Measurements from ENCODE around the gene ABTB2. TPM values are rescaled to one million over a fixed set of nuclear protein-coding genes. Genes with fewer than 3 reads are reported as not detected.
A peak's percentile ranks its signal among the peaks of the same experiment; 100 is the strongest.

Gene ABTB2
- total and polyA plus RNA-seq, 7 experiments from 2014 or later = 0.03 to 5.3 (median 0.26) TPM

DNA sequence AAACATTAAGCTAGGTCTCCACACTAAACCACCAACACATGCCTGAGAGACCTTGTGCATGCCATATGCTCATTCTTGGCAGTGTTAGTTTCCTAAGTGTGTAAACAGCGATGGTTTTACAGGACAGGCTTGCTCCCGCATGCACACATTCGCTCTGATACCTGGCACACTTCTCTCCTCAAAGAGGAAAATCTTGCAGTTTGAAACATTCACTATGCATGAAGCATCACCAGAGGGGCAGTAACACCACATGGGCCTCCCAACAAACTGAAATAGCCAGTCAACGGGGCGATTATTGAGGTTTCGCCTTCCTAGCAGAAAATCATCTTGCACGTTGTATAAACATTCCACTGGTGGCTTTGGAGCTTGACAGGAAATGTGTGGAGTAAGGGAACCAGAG lies 52.6 kb downstream of the ABTB2 start:
- intact Hi-C loops (cut with micrococcal nuclease) = loop anchor here in 1 of 2 donors (5.0 kb wide), 1 partner anchor 53 kb away; no protein-coding TSS in a partner anchor
- Histone ChIP-seq H3K4me3 (ENCODE audit: low read length) (no peak overlapping the region), H3K27me3 (ENCODE audit: control insufficient read depth in 2 of 2, insufficient read depth in 2 of 2, low read length in 2 of 2) (no peaks in the 10 kb centered on the region), H3K9me3 (ENCODE audit: control insufficient read depth in 2 of 3, low read length in 3 of 3) (no peaks in the 10 kb centered on the region), H3K4me1 (ENCODE audit: control insufficient read depth in 2 of 2, insufficient read depth in 2 of 2, low read length in 2 of 2) (peaks cover 0 to 5% of the 10 kb centered on the region in 2 donors), H3K27ac (ENCODE audit: low read depth, low read length) (no peak overlapping the region), H3K36me3 (ENCODE audit: control insufficient read depth in 2 of 3, insufficient read depth in 3 of 3, low read length in 3 of 3) (no peaks in the 10 kb centered on the region)
- H3K27me3 Mint-ChIP-seq = peaks cover 0 to 2% (median 0%) of the 10 kb centered on the region in 5 donors
- CTCF ChIA-PET = interaction anchor here (0.5 kb wide), 1 partner anchor 163 kb away, joined by 6 read pairs; no protein-coding TSS in a partner anchor
- H3K27ac Mint-ChIP-seq = no peak overlapping the region
- POLR2A ChIA-PET = no interaction called here
- peaks cover 0 to 1% (median 0%) of the 10 kb centered on the region in 5 donors for H3K36me3 Mint-ChIP-seq
- no peaks in the 10 kb centered on the region for H3K9me3 Mint-ChIP-seq
- peaks cover 9 to 44% (median 22%) of the 10 kb centered on the region in 7 donors for H3K4me1 Mint-ChIP-seq
- no peak overlapping the region for H3K4me3 Mint-ChIP-seq
- DNase-seq = no peak
- no peak for ATAC-seq

DNA sequence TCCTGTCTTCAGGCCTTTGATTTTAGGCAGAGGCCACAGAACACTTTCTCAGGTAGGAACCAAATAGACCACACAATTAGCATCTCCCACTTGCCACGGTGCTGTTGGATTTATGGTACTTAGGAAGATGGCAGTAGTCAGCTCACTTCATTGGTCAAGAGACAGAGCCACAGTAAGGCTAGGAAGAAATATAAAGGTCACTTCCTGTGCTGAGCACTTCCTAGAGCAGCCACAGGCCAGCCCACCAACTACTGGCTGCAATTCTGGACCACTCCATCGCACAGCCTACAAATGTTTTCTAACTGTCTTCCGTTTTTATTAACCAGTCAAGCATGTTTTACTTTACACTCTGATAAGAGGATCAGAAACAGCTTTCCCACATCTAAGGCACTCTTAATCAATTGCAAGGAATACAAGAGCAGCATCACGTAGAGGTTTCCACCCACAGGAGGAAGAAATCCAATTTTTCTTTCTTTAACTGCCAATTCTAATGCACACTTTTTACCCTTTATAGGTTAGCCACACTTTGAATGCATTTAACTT lies 54.7 kb downstream of the ABTB2 start:
- CTCF ChIA-PET = no interaction called here

DNA sequence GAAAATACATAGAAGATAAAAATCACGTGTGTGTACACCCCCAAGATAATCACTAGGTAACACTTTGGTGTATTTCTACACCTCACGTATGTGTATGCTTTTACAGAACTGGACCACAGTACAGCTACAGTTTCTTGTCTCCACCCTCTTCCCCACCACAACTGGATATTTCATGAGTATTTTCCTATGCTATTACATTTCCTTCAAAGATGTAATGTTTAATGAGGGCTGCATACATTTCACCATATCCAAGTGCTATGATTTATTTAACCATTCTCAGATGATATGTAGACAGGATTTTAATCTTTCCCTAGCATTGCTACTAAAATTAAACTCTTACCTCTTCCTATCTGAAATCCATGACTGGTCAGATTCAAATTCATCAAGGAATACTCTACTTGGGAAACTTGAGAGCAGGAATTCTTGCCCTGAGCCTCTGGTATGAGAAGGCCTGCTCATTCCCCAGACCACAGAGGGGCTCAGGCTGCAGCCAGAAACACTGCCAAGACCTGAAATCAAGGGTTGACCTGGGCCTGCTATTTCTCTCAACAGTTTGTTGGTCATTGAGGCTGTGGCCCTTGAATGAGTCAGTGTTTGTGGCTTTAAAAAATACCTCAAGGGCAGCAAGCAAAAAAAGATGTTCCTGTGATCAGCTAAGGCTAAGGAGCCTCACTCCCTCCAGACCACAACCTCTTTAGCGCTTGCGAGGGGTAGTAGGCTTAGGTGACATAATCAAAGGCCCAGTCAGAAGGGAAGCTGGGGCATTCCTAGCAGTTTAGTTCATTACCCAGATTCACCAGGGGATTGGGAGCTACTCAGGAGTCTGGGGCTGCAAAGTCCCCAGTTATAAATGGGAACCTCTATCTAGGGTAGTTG lies 55.5 kb downstream of the ABTB2 start:
- POLR2A ChIA-PET = no interaction called here
- Mint-ChIP-seq H3K4me1 (peaks cover 0 to 28% (median 0%) of the 10 kb centered on the region in 7 donors), H3K27ac (no peak overlapping the region), H3K4me3 (no peak overlapping the region), H3K9me3 (no peaks in the 10 kb centered on the region), H3K27me3 (peaks cover 0 to 2% (median 0%) of the 10 kb centered on the region in 5 donors), H3K36me3 (peaks cover 0 to 1% (median 0%) of the 10 kb centered on the region in 5 donors)
- Histone ChIP-seq H3K4me1 (ENCODE audit: control insufficient read depth in 2 of 2, insufficient read depth in 2 of 2, low read length in 2 of 2) (no peaks in the 10 kb centered on the region), H3K27me3 (ENCODE audit: control insufficient read depth in 2 of 2, insufficient read depth in 2 of 2, low read length in 2 of 2) (no peaks in the 10 kb centered on the region), H3K4me3 (ENCODE audit: low read length) (no peak overlapping the region), H3K9me3 (ENCODE audit: control insufficient read depth in 2 of 3, low read length in 3 of 3) (no peaks in the 10 kb centered on the region), H3K27ac (ENCODE audit: low read depth, low read length) (no peak overlapping the region), H3K36me3 (ENCODE audit: control insufficient read depth in 2 of 3, insufficient read depth in 3 of 3, low read length in 3 of 3) (no peaks in the 10 kb centered on the region)
- intact Hi-C loops (cut with micrococcal nuclease) = no loop called here
- no peak for DNase-seq
- CTCF ChIA-PET = interaction anchor here (0.6 kb wide), 1 partner anchor 159 kb away, joined by 3 read pairs; no protein-coding TSS in a partner anchor
- no peak for ATAC-seq

More for the DNA sequence above, 54.7 kb downstream of the ABTB2 start:
- no peak overlapping the region for H3K27ac ChIP-seq (ENCODE audit: low read depth, low read length)
- no peaks in the 10 kb centered on the region for H3K27me3 ChIP-seq (ENCODE audit: control insufficient read depth in 2 of 2, insufficient read depth in 2 of 2, low read length in 2 of 2)
- POLR2A ChIA-PET = no interaction called here
- intact Hi-C loops (cut with micrococcal nuclease) = no loop called here
- H3K4me1 Mint-ChIP-seq = peaks cover 0 to 30% (median 6%) of the 10 kb centered on the region in 7 donors
- H3K27me3 Mint-ChIP-seq = peaks cover 0 to 2% (median 0%) of the 10 kb centered on the region in 5 donors
- no peak overlapping the region for H3K4me3 ChIP-seq (ENCODE audit: low read length)
- no peaks in the 10 kb centered on the region for H3K9me3 Mint-ChIP-seq
- no peaks in the 10 kb centered on the region for H3K36me3 ChIP-seq (ENCODE audit: control insufficient read depth in 2 of 3, insufficient read depth in 3 of 3, low read length in 3 of 3)
- peak overlapping the region in 1 of 9 donors; percentile 65 for H3K27ac Mint-ChIP-seq
- no peaks in the 10 kb centered on the region for H3K9me3 ChIP-seq (ENCODE audit: control insufficient read depth in 2 of 3, low read length in 3 of 3)
- no peak for DNase-seq
- no peak overlapping the region for H3K4me3 Mint-ChIP-seq
- H3K4me1 ChIP-seq (ENCODE audit: control insufficient read depth in 2 of 2, insufficient read depth in 2 of 2, low read length in 2 of 2) = no peaks in the 10 kb centered on the region
- ATAC-seq = no peak
- peaks cover 0 to 1% (median 0%) of the 10 kb centered on the region in 5 donors for H3K36me3 Mint-ChIP-seq

DNA sequence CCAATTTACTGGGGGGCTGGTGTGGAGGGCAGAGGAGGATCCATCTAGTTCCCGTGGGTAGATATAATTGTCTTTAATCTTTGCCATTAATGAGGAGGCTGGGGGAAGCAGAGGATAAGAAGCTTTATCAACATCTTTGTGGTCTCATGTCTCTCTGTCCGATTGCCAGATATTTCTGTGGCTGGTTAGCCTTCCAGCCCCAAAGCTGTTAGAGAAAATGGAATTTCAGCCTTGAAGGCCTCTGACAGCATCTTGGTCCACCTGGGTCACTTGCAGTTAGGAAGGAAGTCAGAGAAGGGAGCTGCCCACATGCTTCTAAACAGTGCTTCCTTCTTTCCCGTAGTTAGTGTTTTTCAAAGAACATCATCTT lies 56.9 kb downstream of the ABTB2 start:
- H3K27me3 Mint-ChIP-seq = peaks cover 0 to 4% (median 0%) of the 10 kb centered on the region in 5 donors

DNA sequence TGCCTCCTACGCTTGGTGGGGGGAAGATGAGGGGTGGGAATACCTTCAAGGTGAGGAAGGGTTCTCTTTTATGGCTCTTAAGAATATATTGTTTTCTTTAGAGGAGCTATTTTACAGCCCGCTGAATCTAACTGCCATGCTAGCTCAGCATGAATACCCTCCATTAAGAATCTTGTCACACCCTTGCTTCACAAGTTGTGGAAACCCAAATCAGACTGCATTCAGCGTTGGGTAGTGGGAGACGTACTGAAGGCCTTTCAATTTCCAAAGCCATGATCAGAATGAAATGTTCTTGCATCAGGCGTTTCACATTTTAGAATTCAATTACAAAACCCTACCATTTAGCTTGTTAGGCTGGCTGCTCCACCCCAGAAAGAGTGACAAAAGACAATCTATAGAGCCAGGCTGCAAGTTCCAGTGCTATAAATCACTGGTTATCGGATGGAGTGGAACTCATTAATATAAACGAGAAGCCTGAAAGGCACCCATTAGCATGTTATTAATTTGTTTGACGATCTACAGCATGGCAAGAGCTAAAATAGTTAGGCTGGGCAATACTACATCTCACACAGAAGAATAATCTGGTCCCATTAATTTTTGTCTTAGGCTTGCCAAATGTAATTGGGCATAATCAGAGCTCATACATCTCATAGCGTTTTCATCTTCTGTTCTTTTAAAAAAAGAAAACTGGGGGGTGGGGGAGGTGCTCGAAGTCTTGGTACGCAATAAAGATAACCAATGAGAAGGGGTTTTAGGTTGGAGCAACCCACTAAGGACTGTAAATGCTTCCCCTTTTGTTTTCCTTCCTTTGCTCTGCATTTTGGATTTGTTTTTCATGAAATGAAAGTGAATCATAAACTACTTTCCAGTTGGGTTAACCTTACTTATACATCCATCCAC lies 57.5 kb downstream of the ABTB2 start:
- H3K36me3 Mint-ChIP-seq = peaks cover 0 to 2% (median 0%) of the 10 kb centered on the region in 5 donors
- H3K27ac Mint-ChIP-seq = no peak overlapping the region
- no peaks in the 10 kb centered on the region for H3K9me3 Mint-ChIP-seq
- DNase-seq (no peak), ATAC-seq (no peak)
- H3K4me3 Mint-ChIP-seq = peak overlapping the region in 1 of 10 donors; percentile 24
- CTCF ChIA-PET = interaction anchor here (0.6 to 0.9 kb wide), 2 partner anchors 126 to 579 kb away, joined by 3 to 7 read pairs; no protein-coding TSS in a partner anchor
- intact Hi-C loops (cut with micrococcal nuclease) = no loop called here
- H3K4me1 ChIP-seq (ENCODE audit: control insufficient read depth in 2 of 2, insufficient read depth in 2 of 2, low read length in 2 of 2) = no peaks in the 10 kb centered on the region
- H3K27me3 ChIP-seq (ENCODE audit: control insufficient read depth in 2 of 2, insufficient read depth in 2 of 2, low read length in 2 of 2) = no peaks in the 10 kb centered on the region
- POLR2A ChIA-PET = no interaction called here
- no peak overlapping the region for H3K27ac ChIP-seq (ENCODE audit: low read depth, low read length)
- no peaks in the 10 kb centered on the region for H3K36me3 ChIP-seq (ENCODE audit: control insufficient read depth in 2 of 3, insufficient read depth in 3 of 3, low read length in 3 of 3)
- H3K4me3 ChIP-seq (ENCODE audit: low read length) = no peak overlapping the region
- peaks cover 0 to 23% (median 0%) of the 10 kb centered on the region in 7 donors for H3K4me1 Mint-ChIP-seq
- no peaks in the 10 kb centered on the region for H3K9me3 ChIP-seq (ENCODE audit: control insufficient read depth in 2 of 3, low read length in 3 of 3)
- peaks cover 0 to 4% (median 0%) of the 10 kb centered on the region in 5 donors for H3K27me3 Mint-ChIP-seq

More for the DNA sequence above, 56.9 kb downstream of the ABTB2 start:
- no peaks in the 10 kb centered on the region for H3K27me3 ChIP-seq (ENCODE audit: control insufficient read depth in 2 of 2, insufficient read depth in 2 of 2, low read length in 2 of 2)
- no peaks in the 10 kb centered on the region for H3K9me3 ChIP-seq (ENCODE audit: control insufficient read depth in 2 of 3, low read length in 3 of 3)
- DNase-seq (no peak), ATAC-seq (no peak)
- Mint-ChIP-seq H3K4me1 (peaks cover 0 to 27% (median 0%) of the 10 kb centered on the region in 7 donors), H3K36me3 (peaks cover 0 to 1% (median 0%) of the 10 kb centered on the region in 5 donors), H3K9me3 (no peaks in the 10 kb centered on the region), H3K27ac (no peak overlapping the region), H3K4me3 (peak overlapping the region in 1 of 10 donors; percentile 24)
- H3K36me3 ChIP-seq (ENCODE audit: control insufficient read depth in 2 of 3, insufficient read depth in 3 of 3, low read length in 3 of 3) = no peaks in the 10 kb centered on the region
- no peaks in the 10 kb centered on the region for H3K4me1 ChIP-seq (ENCODE audit: control insufficient read depth in 2 of 2, insufficient read depth in 2 of 2, low read length in 2 of 2)
- ChIA-PET POLR2A (no interaction called here), CTCF (no interaction called here)
- intact Hi-C loops (cut with micrococcal nuclease) = no loop called here
- no peak overlapping the region for H3K4me3 ChIP-seq (ENCODE audit: low read length)
- H3K27ac ChIP-seq (ENCODE audit: low read depth, low read length) = no peak overlapping the region

DNA sequence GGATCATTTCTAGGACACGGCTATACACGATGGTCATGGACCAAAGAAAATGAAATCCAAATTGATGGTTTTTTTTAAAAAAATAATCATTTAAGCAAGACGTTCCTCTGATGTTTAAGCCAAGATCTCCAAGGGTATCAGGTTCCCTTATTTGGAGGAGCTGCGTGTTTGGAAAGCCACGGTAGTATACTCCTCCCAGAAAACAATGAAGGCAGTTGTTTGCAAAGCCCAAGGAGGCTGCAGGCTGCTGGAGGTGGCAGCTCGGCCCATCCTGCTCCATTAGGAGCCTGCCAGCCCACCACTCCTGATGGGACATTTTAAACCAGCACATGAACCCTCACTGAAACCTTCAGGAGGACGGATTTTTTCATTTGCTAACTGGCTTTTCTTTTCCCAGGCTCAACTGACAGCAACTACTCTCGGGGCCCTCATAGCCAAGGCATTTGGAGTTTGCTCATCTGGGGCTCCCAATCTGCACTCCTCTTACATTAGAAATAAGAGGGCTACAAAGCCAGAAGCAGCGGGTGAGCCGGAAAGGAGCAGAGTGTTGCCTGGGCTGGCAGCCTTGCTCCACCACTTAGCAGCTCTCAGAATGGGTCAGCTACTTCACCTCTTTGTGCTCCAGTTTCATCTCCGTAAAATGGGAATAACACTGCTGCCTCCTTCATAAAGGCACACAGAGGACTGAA lies 58.4 kb downstream of the ABTB2 start:
- no peaks in the 10 kb centered on the region for H3K4me1 ChIP-seq (ENCODE audit: control insufficient read depth in 2 of 2, insufficient read depth in 2 of 2, low read length in 2 of 2)
- intact Hi-C loops (cut with micrococcal nuclease) = no loop called here
- ATAC-seq (no peak), DNase-seq (no peak)
- ChIA-PET POLR2A (no interaction called here), CTCF (interaction anchor here (0.6 to 0.9 kb wide), 2 partner anchors 125 to 579 kb away, joined by 3 to 7 read pairs; no protein-coding TSS in a partner anchor)
- H3K4me1 Mint-ChIP-seq = peaks cover 0 to 23% (median 0%) of the 10 kb centered on the region in 7 donors
- no peaks in the 10 kb centered on the region for H3K9me3 Mint-ChIP-seq
- no peaks in the 10 kb centered on the region for H3K36me3 ChIP-seq (ENCODE audit: control insufficient read depth in 2 of 3, insufficient read depth in 3 of 3, low read length in 3 of 3)
- H3K4me3 ChIP-seq (ENCODE audit: low read length) = no peak overlapping the region
- peaks cover 0 to 4% (median 0%) of the 10 kb centered on the region in 5 donors for H3K36me3 Mint-ChIP-seq
- H3K4me3 Mint-ChIP-seq = no peak overlapping the region
- H3K27ac Mint-ChIP-seq = no peak overlapping the region
- H3K27me3 ChIP-seq (ENCODE audit: control insufficient read depth in 2 of 2, insufficient read depth in 2 of 2, low read length in 2 of 2) = no peaks in the 10 kb centered on the region
- no peaks in the 10 kb centered on the region for H3K9me3 ChIP-seq (ENCODE audit: control insufficient read depth in 2 of 3, low read length in 3 of 3)
- H3K27ac ChIP-seq (ENCODE audit: low read depth, low read length) = no peak overlapping the region
- peaks cover 0 to 4% (median 0%) of the 10 kb centered on the region in 5 donors for H3K27me3 Mint-ChIP-seq
